Activated CD4-positive, alpha-beta T cell treated with anti-CD3 and anti-CD28 coated beads for 48 hours (primary cell): ENCODE results near the gene SIPA1L2.

Source experiments
- DNase-seq: peaks from one replicate; pipeline ENCODE4 v3.0.0-alpha.2; 2020

SIPA1L2 gene

DNA sequence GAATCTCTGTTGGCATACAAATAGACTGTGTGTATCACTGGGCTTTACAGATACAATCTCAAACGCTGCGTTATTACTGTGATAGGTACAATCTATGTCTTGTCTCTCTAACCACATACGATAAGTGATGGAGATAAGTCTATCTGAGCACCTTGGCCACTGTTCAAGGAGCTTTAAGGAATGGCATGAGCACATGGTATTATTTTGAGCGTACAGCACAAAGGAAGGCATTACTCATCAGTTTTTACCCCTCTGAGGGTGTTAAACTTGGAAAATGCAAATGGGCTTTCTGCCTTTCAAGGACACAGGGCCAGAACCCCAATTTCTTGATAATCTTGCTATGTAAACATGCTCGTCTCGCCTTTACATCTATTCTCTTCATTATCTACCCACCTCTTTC is 11.6 kb upstream of the SIPA1L2 start:
- no peak for DNase-seq

- DNase-seq = no peak
These were observed 6.9 kb upstream of the SIPA1L2 start for GRCh38 chr1:232636799-232637198.

GRCh38 chr1:232635778-232636356 is 5.9 kb upstream of the SIPA1L2 start:
- no peak for DNase-seq

DNA sequence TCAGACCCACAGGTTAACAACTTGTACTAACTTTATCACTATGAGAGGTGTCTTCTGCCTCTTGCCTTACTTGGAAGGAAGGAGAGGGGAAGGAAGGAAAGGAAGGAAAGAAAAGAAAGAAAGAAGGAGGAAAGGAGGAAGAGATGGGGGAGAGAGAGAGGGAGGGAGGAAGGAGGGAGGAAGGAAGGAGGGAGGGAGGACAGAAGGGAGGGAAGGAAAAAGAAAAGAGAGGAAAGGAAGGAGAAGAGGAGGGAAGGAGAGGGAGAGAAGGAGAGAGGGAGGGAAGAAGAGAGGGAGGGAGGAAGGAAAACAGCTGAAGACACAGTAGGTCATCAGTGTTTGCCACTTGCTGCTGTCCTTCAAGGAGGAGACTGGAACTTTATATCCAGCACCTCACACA is 5.3 kb upstream of the SIPA1L2 start:
- no peak for DNase-seq

DNA sequence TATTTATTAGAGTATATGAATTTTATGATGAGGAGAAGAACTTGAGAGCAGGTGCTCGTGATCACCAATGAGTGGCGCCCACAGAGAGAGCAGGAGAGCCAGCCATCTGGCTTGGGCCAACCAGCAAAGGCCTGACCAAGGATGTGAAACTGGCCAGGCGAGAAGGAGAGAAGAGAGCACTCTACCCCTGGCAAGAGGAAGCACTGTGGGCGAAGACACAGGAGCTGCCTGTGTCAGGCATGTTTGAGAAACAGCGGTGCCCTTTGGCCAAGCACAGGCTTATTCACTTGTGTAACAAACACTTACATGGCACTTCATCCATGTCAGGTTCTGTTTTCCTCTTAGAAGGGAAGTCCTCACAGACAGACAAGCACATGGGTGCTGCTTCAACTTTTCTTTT is 4.2 kb upstream of the SIPA1L2 start:
- DNase-seq = no peak

GRCh38 chr1:232630894-232631195 is 912 bp upstream of the SIPA1L2 start:
- no peak for DNase-seq

- peak; percentile 39 for DNase-seq
These were observed 485 bp downstream of the SIPA1L2 start for GRCh38 chr1:232629250-232630046.

- no peak for DNase-seq
These were observed 1.3 kb downstream of the SIPA1L2 start for GRCh38 chr1:232628335-232629249.

GRCh38 chr1:232627645-232628334 is 2.1 kb downstream of the SIPA1L2 start:
- no peak for DNase-seq

DNA sequence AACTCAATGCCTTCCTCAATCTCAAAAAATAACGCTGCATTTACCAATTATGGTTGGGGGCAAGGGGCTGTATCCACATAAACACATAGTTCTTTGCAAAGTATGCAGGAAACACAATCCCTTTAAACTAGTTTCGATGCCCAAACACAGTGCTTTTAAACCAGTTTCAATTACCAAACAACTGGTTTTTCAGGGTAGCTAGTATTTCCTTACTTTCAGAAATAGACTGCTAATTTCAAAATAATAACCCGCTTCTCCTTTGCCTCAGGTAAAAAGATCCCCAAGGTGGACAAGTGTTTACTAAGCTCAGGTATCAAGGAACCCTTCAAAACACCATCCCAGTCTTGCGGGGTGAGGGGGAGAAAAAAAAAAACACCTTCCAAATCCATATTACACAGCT is 2.8 kb downstream of the SIPA1L2 start:
- DNase-seq = no peak

DNA sequence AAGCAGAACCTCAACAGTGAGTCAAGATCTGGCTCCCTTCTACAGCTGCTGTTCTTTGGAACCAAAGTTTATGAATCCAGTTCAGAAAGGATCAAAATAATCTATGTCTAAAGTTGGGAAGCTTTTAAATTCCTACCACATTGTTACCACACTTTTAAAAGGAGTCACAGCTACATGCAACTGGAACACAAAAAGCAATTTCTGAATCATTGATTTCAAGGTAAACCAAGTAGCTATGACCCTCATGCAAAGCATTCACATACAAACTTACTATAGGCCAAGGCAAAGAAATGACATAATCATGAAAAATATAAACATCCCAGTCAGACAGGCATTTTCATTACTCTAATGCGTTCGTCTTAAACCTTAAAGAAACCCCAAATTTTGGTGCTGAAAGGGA is 3.5 kb downstream of the SIPA1L2 start:
- DNase-seq = no peak

DNA sequence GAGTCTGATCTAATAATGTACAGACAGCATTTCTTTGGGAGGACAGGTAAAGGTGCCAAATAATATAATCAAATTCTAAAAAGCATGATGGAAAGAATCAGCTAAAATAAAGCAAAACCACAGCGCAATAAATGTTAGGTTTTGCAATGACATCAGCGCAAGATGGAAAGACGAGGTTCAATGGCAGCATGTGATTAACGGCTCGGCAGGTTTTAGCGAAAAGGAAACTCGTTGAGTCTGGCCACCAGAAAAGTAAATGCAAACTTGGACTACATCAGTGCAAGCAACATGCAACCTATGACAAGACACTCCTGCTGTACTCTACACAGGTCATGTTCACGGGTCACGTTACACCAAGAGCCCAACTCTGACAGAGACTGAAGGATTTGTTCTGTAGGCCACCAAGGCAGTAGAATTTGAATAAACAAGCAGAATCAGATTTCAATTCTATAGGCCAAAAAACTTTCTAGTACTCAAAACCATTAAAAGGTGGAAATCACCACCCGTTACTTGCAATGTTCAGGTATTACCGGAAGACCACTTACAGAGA is 4.5 kb downstream of the SIPA1L2 start:
- no peak for DNase-seq

DNA sequence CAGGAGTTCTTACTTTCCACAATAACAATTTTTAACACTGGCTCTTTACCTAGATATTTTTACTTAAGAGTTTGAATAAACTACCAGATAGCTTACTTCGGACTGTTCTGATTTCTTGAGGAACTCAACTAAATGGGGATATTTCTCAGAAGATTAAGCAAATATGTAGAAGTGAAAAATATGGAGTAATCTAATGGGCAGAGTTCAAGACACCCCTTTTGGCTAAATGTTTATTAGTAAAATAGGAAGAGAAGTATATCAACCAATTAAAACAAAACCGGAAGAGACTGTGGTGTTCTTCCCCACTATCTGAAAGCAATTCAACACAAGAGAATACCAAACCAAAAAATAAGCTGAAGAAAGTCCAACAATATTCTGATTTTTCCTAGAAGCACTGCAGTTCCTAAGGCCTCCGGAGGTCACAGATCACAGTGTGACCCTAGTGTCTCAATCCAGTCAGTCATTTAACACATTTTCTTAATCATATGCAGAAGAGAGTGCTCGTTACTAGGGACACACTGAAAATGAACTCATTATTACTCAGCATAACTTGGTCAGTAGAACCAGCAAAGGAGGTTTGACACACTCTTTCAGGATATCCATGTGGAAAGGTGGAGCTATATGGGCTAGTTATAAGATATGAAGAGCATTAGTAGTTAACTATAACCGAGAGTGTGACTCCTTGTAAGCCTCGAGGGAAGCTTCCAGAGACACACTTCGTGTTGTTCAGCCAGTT is 5.2 kb downstream of the SIPA1L2 start:
- no peak for DNase-seq

GRCh38 chr1:232622981-232623380 is 7.0 kb downstream of the SIPA1L2 start:
- no peak for DNase-seq

DNA sequence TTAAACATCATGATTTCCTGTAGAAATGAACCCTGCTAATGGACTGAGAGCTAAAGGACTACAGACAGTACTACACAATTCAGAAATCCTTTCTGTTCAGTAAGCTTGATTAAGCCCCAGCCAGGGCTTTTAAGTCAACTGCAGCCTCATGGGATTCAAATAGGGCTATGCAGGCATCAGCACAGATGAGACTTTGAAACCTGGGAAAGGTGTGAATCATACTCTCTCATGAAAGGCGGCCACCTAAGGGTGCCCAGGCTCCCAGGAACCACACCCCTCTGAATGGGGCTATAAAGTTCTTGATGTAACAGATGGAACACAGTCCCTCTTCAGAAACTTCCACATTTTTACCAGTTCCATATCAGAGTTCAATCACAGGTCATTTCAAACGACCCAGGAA is 7.6 kb downstream of the SIPA1L2 start:
- DNase-seq = no peak

GRCh38 chr1:232621050-232621449 is 8.9 kb downstream of the SIPA1L2 start:
- DNase-seq = no peak

DNA sequence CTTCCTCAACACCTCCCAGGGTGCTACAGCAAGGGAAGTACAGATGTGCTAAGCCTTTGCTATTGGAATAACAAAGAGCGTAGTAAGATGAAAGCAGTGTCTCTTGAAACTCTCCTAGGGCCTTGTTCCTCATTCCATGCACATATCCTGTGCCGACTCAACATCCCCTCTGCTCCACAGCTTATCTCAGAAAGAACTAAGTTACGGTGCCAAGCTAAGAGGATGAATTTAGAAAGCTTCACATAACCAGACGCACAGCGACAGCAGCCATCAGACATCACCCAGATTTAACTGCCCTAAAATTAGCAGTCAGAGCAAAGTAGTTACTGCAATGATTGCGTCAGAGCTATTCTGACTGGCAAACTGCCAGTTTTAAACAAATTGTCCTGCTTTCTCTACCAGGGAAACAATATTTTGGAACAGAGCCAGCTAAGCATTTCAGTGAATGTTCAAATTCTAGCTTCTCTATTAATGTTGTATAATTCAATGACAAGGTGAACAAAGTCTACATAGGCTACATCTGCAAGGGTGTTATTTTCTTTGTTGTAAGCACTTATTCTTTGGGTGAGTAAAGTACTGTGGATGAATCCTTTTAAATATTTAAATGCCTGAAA is 9.5 kb downstream of the SIPA1L2 start:
- DNase-seq = no peak

DNA sequence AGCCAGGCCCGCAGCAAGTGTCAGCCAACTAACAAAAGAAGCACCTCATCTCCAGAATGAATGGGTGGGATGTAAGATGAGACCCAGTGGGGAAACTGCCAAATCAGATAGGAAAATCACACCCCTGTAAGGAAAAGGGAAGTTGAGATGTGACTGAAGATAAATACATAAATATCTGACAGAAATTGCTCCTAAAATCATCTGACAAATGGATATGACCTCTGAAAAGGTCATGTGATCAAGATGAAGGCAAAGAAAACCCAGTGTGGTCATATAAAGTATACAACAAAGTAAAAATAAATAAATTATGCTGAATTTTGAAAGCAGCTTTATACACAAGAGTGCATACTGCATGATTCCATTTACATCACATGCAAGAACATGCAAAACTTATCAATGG is 12.7 kb downstream of the SIPA1L2 start:
- no peak for DNase-seq

- no peak for DNase-seq
These were observed 14.6 kb downstream of the SIPA1L2 start for GRCh38 chr1:232615306-232615800.

GRCh38 chr1:232614811-232615210 is 15.1 kb downstream of the SIPA1L2 start:
- no peak for DNase-seq

- no peak for DNase-seq
These were observed 16.1 kb downstream of the SIPA1L2 start for GRCh38 chr1:232613752-232614381.
